Osteocyte (in vitro differentiated cells): Measurements from ENCODE around the gene ST7L. TPM values are rescaled to one million over a fixed set of nuclear protein-coding genes. Genes with fewer than 3 reads are reported as not detected.
A peak's percentile ranks its signal among the peaks of the same experiment; 100 is the strongest.

Source experiments
- DNase-seq: peaks from one replicate; pipeline ENCODE4 v3.0.0; 2021; ENCODE audit warnings: mixed read lengths; ENCODE audit not compliant: unreplicated experiment; ENCODE audit errors: extremely low spot score
- H3K27ac Mint-ChIP-seq: one replicate; pipeline ENCODE4 v1.8.0; 2021; ENCODE audit warnings: mild to moderate bottlenecking, mixed read lengths; ENCODE audit not compliant: unreplicated experiment
- H3K27me3 Mint-ChIP-seq: one replicate; pipeline ENCODE4 v1.8.0; 2021; ENCODE audit warnings: mixed read lengths; ENCODE audit not compliant: unreplicated experiment
- H3K36me3 Mint-ChIP-seq: one replicate; pipeline ENCODE4 v1.8.0; 2021; ENCODE audit warnings: mixed read lengths; ENCODE audit not compliant: unreplicated experiment
- H3K4me1 Mint-ChIP-seq: one replicate; pipeline ENCODE4 v1.8.0; 2021; ENCODE audit warnings: mixed read lengths; ENCODE audit not compliant: unreplicated experiment
- H3K4me3 Mint-ChIP-seq: one replicate; pipeline ENCODE4 v1.8.0; 2021; ENCODE audit warnings: mild to moderate bottlenecking, moderate library complexity, mixed read lengths; ENCODE audit not compliant: unreplicated experiment
- H3K9me3 Mint-ChIP-seq: one replicate; pipeline ENCODE4 v1.8.0; 2021; ENCODE audit warnings: mixed read lengths; ENCODE audit not compliant: unreplicated experiment
- CTCF ChIP-seq: fragments of 200-600 bp; sonication (generic); IDR thresholded peaks from 2 replicates; pipeline ENCODE4 v1.5.0; 2021; ENCODE audit warnings: antibody characterized with exemption, mild to moderate bottlenecking, moderate library complexity
- total RNA-seq: library from RNA; stranded (reverse); gene quantifications from 2 replicates; pipeline ENCODE4 v1.2.1, GENCODE V29; 2021

The ST7L gene
- total RNA-seq, 1 donor from 2014 or later, result 22.4 TPM

- Mint-ChIP-seq H3K9me3 (no peaks in the 10 kb centered on the region), H3K27ac (no peak overlapping the region), H3K4me3 (no peak overlapping the region), H3K36me3 (peaks cover 13% of the 10 kb centered on the region), H3K4me1 (peaks cover 69% of the 10 kb centered on the region), H3K27me3 (no peaks in the 10 kb centered on the region)
- TF ChIP-seq CTCF, result no peak
- no peak for DNase-seq
Observed at GRCh38 chr1:112529301-112529700, 89.6 kb downstream of the ST7L start.

GRCh38 chr1:112528076-112528475 is 90.9 kb downstream of the ST7L start:
- peaks cover 13% of the 10 kb centered on the region for H3K36me3 Mint-ChIP-seq
- DNase-seq, result no peak
- peak overlapping the region; percentile 9 for H3K27ac Mint-ChIP-seq
- no peak for TF ChIP-seq CTCF
- peaks cover 73% of the 10 kb centered on the region for H3K4me1 Mint-ChIP-seq
- H3K4me3 Mint-ChIP-seq, result no peak overlapping the region
- no peaks in the 10 kb centered on the region for H3K9me3 Mint-ChIP-seq
- no peaks in the 10 kb centered on the region for H3K27me3 Mint-ChIP-seq

GRCh38 chr1:112527266-112528010 is 91.5 kb downstream of the ST7L start:
- peaks cover 13% of the 10 kb centered on the region for H3K36me3 Mint-ChIP-seq
- no peaks in the 10 kb centered on the region for H3K27me3 Mint-ChIP-seq
- peak overlapping the region; percentile 9 for H3K27ac Mint-ChIP-seq
- H3K9me3 Mint-ChIP-seq, result no peaks in the 10 kb centered on the region
- no peak overlapping the region for H3K4me3 Mint-ChIP-seq
- no peak for TF ChIP-seq CTCF
- no peak for DNase-seq
- H3K4me1 Mint-ChIP-seq, result peaks cover 73% of the 10 kb centered on the region

- peaks cover 7% of the 10 kb centered on the region for H3K36me3 Mint-ChIP-seq
- no peak overlapping the region for H3K27ac Mint-ChIP-seq
Observed at GRCh38 chr1:112524986-112525385, 94.0 kb downstream of the ST7L start.

More at GRCh38 chr1:112524986-112525385, 94.0 kb downstream of the ST7L start:
- no peak for TF ChIP-seq CTCF
- Mint-ChIP-seq H3K9me3 (no peaks in the 10 kb centered on the region), H3K27me3 (no peaks in the 10 kb centered on the region), H3K4me1 (peaks cover 68% of the 10 kb centered on the region), H3K4me3 (no peak overlapping the region)
- DNase-seq, result no peak
